K562 (cell line): ENCODE results near the gene LYZL4. TPM values are rescaled to one million over a fixed set of nuclear protein-coding genes. Genes with fewer than 3 reads are reported as not detected.

Experiments
- ATAC-seq: fragments of 200-7000 bp; cut with Tn5 transposase; 3 replicates; pipeline ENCODE4 v1.9.1; 2020; ENCODE audit warnings: moderate library complexity
- BruUV-seq: library from RNA; stranded (reverse); fragments of 400-500 nt; replicated peaks from 2 replicates; lab custom pipeline; 2021; lab: Mats Ljungman, UMichigan
- CTCF ChIA-PET: fragments of 300-600 bp; formaldehyde crosslinking; extraction: SDS; loops from one replicate; lab custom pipeline; 2021; ENCODE audit warnings: low intra/inter-chr PET ratio; lab: Yijun Ruan, JAX
- POLR2A ChIA-PET: fragments of 300-600, 350-650 bp; sonication (Branson Sonifier 250); formaldehyde crosslinking; extraction: SDS; loops from one replicate; lab custom pipeline; 2021; ENCODE audit warnings: antibody characterized with exemption, inconsistent platforms; lab: Yijun Ruan, JAX
- DNase-seq, 4 experiments: peaks; one replicate each; pipeline versions ENCODE4 v3.0.0 to v3.0.0-alpha.2; 2011 to 2018; ENCODE audit warnings: low spot score in 3 of 4, mixed read lengths in 3 of 4; ENCODE audit errors: extremely low read depth in 1 of 4
- FAIRE-seq: peaks from 2 replicates; lab custom pipeline; 2011; peaks lifted over from hg19 to GRCh38; lab: Jason Lieb, UNC
- H2AFZ ChIP-seq: 2 replicates; pipeline ENCODE4 v1.6.0; 2011; ENCODE audit warnings: low read depth, low read length, control low read depth, inconsistent platforms
- H3K27ac ChIP-seq: fragments of 200-600 bp; 3 replicates; pipeline ENCODE4 v1.8.0; 2011; ENCODE audit warnings: low read depth, mild to moderate bottlenecking, control low read depth, inconsistent platforms, low read length, moderate library complexity, mixed read lengths; ENCODE audit errors: extremely low read depth
- H3K27me3 ChIP-seq, 2 experiments: fragments of 300-600 bp in 1 of 2; 2 replicates in 1 of 2; 3 replicates in 1 of 2; pipeline versions ENCODE4 v1.6.0 to v1.8.0; 2011; ENCODE audit warnings: inconsistent platforms in 2 of 2, low read length in 2 of 2, mild to moderate bottlenecking in 1 of 2, mixed read lengths in 1 of 2, moderate library complexity in 1 of 2; ENCODE audit not compliant: control insufficient read depth in 2 of 2, insufficient read depth in 2 of 2
- H3K36me3 ChIP-seq: fragments of 300-600 bp; 3 replicates; pipeline ENCODE4 v1.8.0; 2011; ENCODE audit warnings: mild to moderate bottlenecking, low read length, inconsistent platforms; ENCODE audit not compliant: control insufficient read depth, insufficient read depth
- H3K4me1 ChIP-seq, 2 experiments: fragments of 200-600 bp in 1 of 2; replicated peaks in 1 of 2; 2 replicates in 1 of 2; 3 replicates in 1 of 2; pipeline versions ENCODE4 v1.5.1 to v1.8.0; 2011; ENCODE audit warnings: inconsistent platforms in 2 of 2, low read length in 2 of 2, mild to moderate bottlenecking in 1 of 2, mixed read lengths in 1 of 2, moderate library complexity in 1 of 2; ENCODE audit not compliant: control insufficient read depth in 2 of 2, insufficient read depth in 2 of 2
- H3K4me2 ChIP-seq: 2 replicates; pipeline ENCODE4 v1.6.1; 2011; ENCODE audit warnings: low read length, control low read depth, inconsistent platforms, mixed read lengths; ENCODE audit not compliant: insufficient read depth
- H3K4me3 ChIP-seq: fragments of 200-600 bp; sonication (generic), shearing (Covaris generic); 2 replicates; pipeline ENCODE4 v1.5.1; 2016; ENCODE audit warnings: control low read depth, inconsistent platforms
- H3K79me2 ChIP-seq: fragments of 200-600 bp; 3 replicates; pipeline ENCODE4 v1.8.0; 2011; ENCODE audit warnings: low read length, inconsistent platforms; ENCODE audit not compliant: control insufficient read depth, insufficient read depth
- H3K9ac ChIP-seq, 2 experiments: 2 replicates each; pipeline versions ENCODE4 v1.6.0 to v1.6.1; 2011; ENCODE audit warnings: low read depth in 2 of 2, low read length in 2 of 2, control low read depth in 1 of 2, inconsistent platforms in 1 of 2, mild to moderate bottlenecking in 1 of 2, mixed read lengths in 1 of 2; ENCODE audit not compliant: insufficient read depth in 1 of 2
- H3K9me1 ChIP-seq: one replicate; pipeline ENCODE4 v1.6.0; 2011; ENCODE audit warnings: inconsistent platforms, mild to moderate bottlenecking, low read length, moderate library complexity; ENCODE audit not compliant: control insufficient read depth, insufficient read depth
- H3K9me3 ChIP-seq: replicated peaks from 2 replicates; pipeline ENCODE4 v1.5.1; 2011; ENCODE audit warnings: low read depth, low read length, inconsistent platforms; ENCODE audit not compliant: control insufficient read depth, insufficient read depth
- H4K20me1 ChIP-seq: replicated peaks from 2 replicates; pipeline ENCODE4 v1.6.1; 2011; ENCODE audit warnings: low read length, inconsistent platforms, mixed read lengths; ENCODE audit not compliant: control insufficient read depth, insufficient read depth
- ARID3B ChIP-seq: fragments of 250-450 bp; sonication (Bioruptor Pico); IDR thresholded peaks from 2 replicates; pipeline ENCODE4 v1.4.0; 2020; ENCODE audit warnings: borderline replicate concordance
- FOXA1 ChIP-seq: fragments of 450-650 bp; IDR thresholded peaks from 2 replicates; pipeline ENCODE4 v1.6.1; 2016; ENCODE audit warnings: mild to moderate bottlenecking, borderline replicate concordance
- NEUROD1 ChIP-seq: fragments of 150-350 bp; IDR thresholded peaks from 2 replicates; pipeline ENCODE4 v1.6.1; 2014; ENCODE audit warnings: borderline replicate concordance, low read length, low read depth; ENCODE audit not compliant: partially characterized antibody
- NFIC ChIP-seq: fragments of 450-650 bp; IDR thresholded peaks from 2 replicates; pipeline ENCODE4 v1.6.1; 2017; ENCODE audit warnings: mild to moderate bottlenecking, inconsistent platforms
- PHF21A ChIP-seq: fragments of 450-650 bp; IDR thresholded peaks from 2 replicates; pipeline ENCODE4 v1.6.1; 2017; ENCODE audit warnings: low read depth, borderline replicate concordance
- PTBP1 ChIP-seq: fragments of 200-400 bp; formaldehyde crosslinking; IDR thresholded peaks from 2 replicates; pipeline ENCODE4 v1.6.1; 2017; ENCODE audit warnings: low read depth, low read length
- SREBF1 ChIP-seq: fragments of 150-350 bp; IDR thresholded peaks from 2 replicates; pipeline ENCODE4 v1.6.1; 2014; ENCODE audit warnings: antibody characterized with exemption, low read depth, low read length, borderline replicate concordance
- ZBTB11 ChIP-seq, 3 experiments: fragments of 200-800 bp in 1 of 3; fragments of 250-450 bp in 1 of 3; fragments of 450-650 bp in 1 of 3; sonication (Bioruptor Pico) in 1 of 3; sonication (Bioruptor generic) in 1 of 3; formaldehyde crosslinking in 1 of 3; IDR thresholded peaks; 2 replicates each; pipeline versions ENCODE4 v1.6.1 to v1.8.0; 2016 to 2022; ENCODE audit warnings: mild to moderate bottlenecking in 2 of 3, missing genetic modification characterization in 2 of 3, missing compliant biosample characterization in 1 of 3, moderate library complexity in 1 of 3
- ZBTB34 ChIP-seq: fragments of 250-450 bp; sonication (Bioruptor Pico); IDR thresholded peaks from 2 replicates; pipeline ENCODE4 v1.8.0; 2021; ENCODE audit warnings: mild to moderate bottlenecking, moderate library complexity
- ZHX1 ChIP-seq: fragments of 150-350 bp; conservative IDR thresholded peaks from 2 replicates; pipeline ENCODE4 v1.6.1; 2014; ENCODE audit warnings: low read length
- WGBS: fragments of 100-300 bp; shearing (Covaris generic); methylation state at CpG from one replicate; pipeline ENCODE4 v1.1.6; 2016; ENCODE audit warnings: low coverage, mixed read lengths; ENCODE audit not compliant: insufficient coverage; ENCODE audit errors: missing lambda C conversion rate; 5-methylcytosine and 5-hydroxymethylcytosine counted together
- in situ Hi-C: fragments of 300-500 bp; cut with MboI; formaldehyde crosslinking; loops from 4 replicates; pipeline ENCODE4 v1.15.0; 2018; ENCODE audit warnings: inconsistent platforms, mixed read lengths
- intact Hi-C: fragments of 100-400 bp; cut with micrococcal nuclease; formaldehyde crosslinking; loops from 2 replicates; pipeline ENCODE4 v1.14.2; 2022
- polyA plus RNA-seq, 8 experiments: library from polyadenylated mRNA; depleted of rRNA in 4 of 8; stranded (reverse) in 5 of 8; unstranded in 3 of 8; fragments of >200 nt; fragmentation: Nextera tagmentation in 2 of 8; fragmentation: Illumina TruSeq in 1 of 8; extraction: Ambion mirVana in 2 of 8; extraction: Trizol in 1 of 8; gene quantifications; 2 replicates each; pipeline versions ENCODE4 v1.2.1 to v1.2.3, GENCODE V29; 2011 to 2014; ENCODE audit warnings: inconsistent platforms in 1 of 8, missing spikeins in 1 of 8
- total RNA-seq, 7 experiments: library from RNA; depleted of rRNA in 6 of 7; stranded (reverse); fragments of >200 nt in 6 of 7; fragmentation: Illumina TruSeq in 2 of 7; extraction: Trizol in 2 of 7; gene quantifications; 2 replicates each; pipeline versions ENCODE4 v1.2.1 to v1.2.3, GENCODE V29; 2011 to 2021; ENCODE audit warnings: low replicate concordance in 1 of 7

LYZL4 gene
- total and polyA plus RNA-seq, 9 of the 15 experiments (the other 6 are each of a cell fraction or from before 2014, with no cell fraction given), result not detected

- ChIA-PET CTCF (no interaction called here), POLR2A (no interaction called here)
- no peak overlapping the region for H3K4me2 ChIP-seq
Measured at GRCh38 chr3:42406727-42407450, 3.5 kb downstream of the LYZL4 start.

More at GRCh38 chr3:42406727-42407450, 3.5 kb downstream of the LYZL4 start:
- no peak overlapping the region for H3K4me3 ChIP-seq
- H3K36me3 ChIP-seq, result no peaks in the 10 kb centered on the region
- no peaks in the 10 kb centered on the region for H3K79me2 ChIP-seq
- WGBS, result 0% methylated on average over 14 of the region's 14 CpGs
- H3K9me3 ChIP-seq, result no peaks in the 10 kb centered on the region
- intact Hi-C loops, result no loop called here
- H3K27me3 ChIP-seq, result peaks cover 0 to 21% of the 10 kb centered on the region in 2 experiments; a peak in 3 of 5 replicates
- no peak overlapping the region for H3K9ac ChIP-seq
- H3K9me1 ChIP-seq, result no peaks in the 10 kb centered on the region
- no peak overlapping the region for H3K27ac ChIP-seq
- in situ Hi-C loops, result no loop called here
- H4K20me1 ChIP-seq, result no peaks in the 10 kb centered on the region
- no peak overlapping the region for H2AFZ ChIP-seq
- no peak for ATAC-seq
- FAIRE-seq, result no peak
- no peak for TF ChIP-seq PHF21A
- no peak for TF ChIP-seq ARID3B (CRISPR knock-in tag)
- no peak for TF ChIP-seq ZBTB34 (CRISPR knock-in tag)
- no peak for TF ChIP-seq SREBF1
- no peak for TF ChIP-seq PTBP1
- no peak for TF ChIP-seq FOXA1
- no peak for TF ChIP-seq ZHX1
- TF ChIP-seq NFIC, result no peak
- no peak for TF ChIP-seq NEUROD1
- TF ChIP-seq ZBTB11 (CRISPR knock-in tag; IDR thresholded peaks at IDR 0.05), result no peak
- BruUV-seq, result no TSS peak
- H3K4me1 ChIP-seq, result no peaks in the 10 kb centered on the region
- DNase-seq, result no peak
